Fibroblast of skin of left biceps (primary cell): Measurements from ENCODE around the gene MAPKAP1.
"Not testable (repeated sequence)": the region's sequence is repeated elsewhere in the genome, so short reads cannot be mapped to it uniquely, and the experiment has no call there.

Experiments used
- DNase-seq, 2 experiments: peaks; one replicate each; pipeline ENCODE4 v3.0.0-alpha.2; 2013; ENCODE audit warnings: low read depth in 2 of 2

The MAPKAP1 gene

GRCh38 chr9:125566051-125566450 lies 141.0 kb downstream of the MAPKAP1 start:
- DNase-seq, result not testable (repeated sequence)

GRCh38 chr9:125565126-125565525 lies 141.9 kb downstream of the MAPKAP1 start:
- DNase-seq, result no peak

DNA sequence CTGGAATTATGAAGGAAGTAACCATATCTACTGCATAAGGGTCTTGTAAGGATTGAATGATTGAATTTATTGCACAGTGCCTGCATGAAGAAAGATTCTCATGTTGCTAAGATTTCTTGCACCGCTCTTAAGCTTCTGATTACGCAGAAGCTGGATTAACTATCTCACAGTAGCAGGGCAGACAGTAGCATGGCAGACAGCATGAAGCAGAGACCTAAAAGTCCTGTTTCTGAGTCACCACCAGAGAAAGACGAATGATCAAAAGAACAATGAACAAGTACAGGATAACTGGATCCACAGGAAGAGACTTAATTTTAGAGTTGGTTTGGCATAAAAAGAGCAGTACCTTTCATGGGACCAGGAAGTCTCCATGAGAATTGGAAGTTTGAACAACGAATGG lies 142.4 kb downstream of the MAPKAP1 start:
- DNase-seq, result no peak

DNA sequence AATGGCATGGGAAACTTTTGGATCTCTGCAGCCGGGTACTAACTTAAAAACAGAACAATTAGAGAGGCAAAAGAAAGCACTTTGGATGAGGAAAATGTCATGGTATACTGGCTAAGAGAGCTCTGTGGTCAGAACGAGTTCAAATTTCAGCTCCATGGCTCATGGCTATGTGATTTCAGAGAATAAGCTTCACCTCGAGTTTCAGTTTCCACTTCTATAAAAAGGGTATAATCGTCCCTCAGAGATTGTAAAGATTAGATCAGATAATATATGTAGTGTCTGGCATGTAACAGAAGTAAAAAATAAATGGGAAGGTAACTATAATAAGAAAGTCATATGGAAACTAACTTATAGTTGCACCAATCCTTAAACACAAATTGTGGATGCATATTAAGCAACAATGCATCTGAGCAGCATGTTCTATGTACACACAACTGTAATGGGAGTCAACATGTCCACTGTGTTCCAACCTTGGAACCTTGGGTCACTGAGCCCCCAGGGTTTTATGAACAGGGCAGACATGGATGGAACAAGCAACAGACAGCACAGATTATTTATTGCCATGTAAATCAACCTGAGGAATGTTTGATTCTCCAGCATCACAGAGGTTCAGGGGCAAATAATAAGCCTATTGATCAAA lies 145.4 kb downstream of the MAPKAP1 start:
- DNase-seq, result no peak

GRCh38 chr9:125559894-125560293 lies 147.1 kb downstream of the MAPKAP1 start:
- DNase-seq, result no peak

DNA sequence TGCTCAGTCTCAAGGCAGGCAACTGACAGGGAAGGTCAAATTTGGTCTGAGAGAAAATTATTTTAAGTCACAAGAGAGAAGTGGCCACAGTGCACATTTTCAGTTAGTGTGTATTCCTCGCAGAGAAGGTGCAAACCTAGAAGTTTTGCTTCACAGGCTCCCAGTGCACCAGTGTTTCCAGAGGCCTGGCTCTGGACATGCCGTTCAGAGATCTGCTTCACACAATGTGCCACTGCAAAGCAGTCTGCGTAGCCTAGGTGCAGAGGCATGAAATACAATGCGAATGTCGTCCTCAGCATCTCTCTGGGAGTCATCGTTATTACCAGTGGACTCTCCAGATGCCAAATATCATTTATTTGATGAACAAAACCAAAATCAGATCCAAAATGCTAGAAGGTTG lies 147.8 kb downstream of the MAPKAP1 start:
- no peak for DNase-seq

GRCh38 chr9:125558453-125559092 lies 148.4 kb downstream of the MAPKAP1 start:
- peak in 1 of 2 experiments; percentile 48 for DNase-seq

- DNase-seq, result no peak
Observed at GRCh38 chr9:125556046-125556721, 150.8 kb downstream of the MAPKAP1 start.

GRCh38 chr9:125554726-125555125 lies 152.3 kb downstream of the MAPKAP1 start:
- DNase-seq, result no peak

DNA sequence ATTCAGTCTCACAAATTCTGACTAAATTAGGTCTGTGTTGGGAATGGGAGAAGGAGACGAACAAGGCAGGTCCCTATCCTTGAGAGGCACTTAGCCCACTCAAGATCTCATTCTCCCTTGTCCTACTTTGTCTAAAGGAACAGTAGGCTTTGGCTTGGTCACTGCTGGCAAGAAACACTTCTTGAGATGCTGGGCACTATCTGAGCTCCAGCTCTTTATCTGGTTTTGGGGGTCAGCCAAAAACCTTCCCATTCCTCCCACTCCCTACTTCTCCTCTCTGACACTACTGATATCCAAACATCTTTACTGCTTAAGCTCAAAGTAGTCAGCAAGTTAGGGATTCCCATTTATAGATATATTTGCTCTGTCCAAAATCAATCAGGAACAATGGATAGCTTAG lies 155.2 kb downstream of the MAPKAP1 start:
- DNase-seq, result no peak

GRCh38 chr9:125549891-125550885 lies 156.8 kb downstream of the MAPKAP1 start:
- DNase-seq, result peak in 1 of 2 experiments; percentile 41

GRCh38 chr9:125549465-125549871 lies 157.5 kb downstream of the MAPKAP1 start:
- no peak for DNase-seq

DNA sequence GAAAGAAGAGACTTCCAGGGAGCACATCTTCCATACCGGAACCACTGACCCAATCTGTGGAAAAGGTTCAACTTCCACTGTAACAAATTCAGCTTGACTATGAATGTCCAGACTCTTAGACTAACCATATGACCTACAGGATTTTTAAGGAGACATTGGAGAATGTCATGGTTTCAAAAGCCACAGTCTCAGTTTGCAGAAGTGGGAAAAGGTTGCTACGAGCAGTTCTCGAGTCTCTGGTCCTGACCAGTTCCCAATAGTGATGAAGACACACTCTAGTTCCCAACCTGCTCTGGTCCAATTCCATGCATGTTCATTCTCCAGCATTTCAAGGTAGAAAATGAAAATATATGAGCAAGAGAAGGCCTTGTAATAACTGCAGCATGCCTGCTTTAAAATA lies 158.0 kb downstream of the MAPKAP1 start:
- DNase-seq, result no peak

DNA sequence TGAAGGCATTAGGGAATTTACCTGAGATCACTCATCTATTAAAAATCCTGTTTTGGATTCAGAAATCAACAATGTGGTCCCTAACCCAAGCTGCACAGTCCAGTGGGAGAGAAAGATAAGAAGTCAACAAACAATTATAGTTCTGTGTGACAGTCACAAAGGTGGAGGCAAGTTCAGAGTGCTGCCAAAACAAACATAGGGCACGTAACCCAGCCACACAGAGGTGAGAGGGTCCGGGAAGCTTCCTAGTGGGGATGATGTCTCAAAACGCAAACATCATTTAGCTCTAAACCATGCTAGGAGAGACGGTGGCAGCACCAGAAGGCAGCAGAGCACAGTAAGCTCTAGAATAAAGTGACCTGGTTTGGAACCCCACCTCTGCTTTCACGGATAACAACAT lies 158.9 kb downstream of the MAPKAP1 start:
- DNase-seq, result no peak

- no peak for DNase-seq
Observed at GRCh38 chr9:125547368-125547767, 159.6 kb downstream of the MAPKAP1 start.

GRCh38 chr9:125545845-125546244 lies 161.2 kb downstream of the MAPKAP1 start:
- no peak for DNase-seq

- peak in 1 of 2 experiments; percentile 38 for DNase-seq
Observed at GRCh38 chr9:125544988-125545651, 161.9 kb downstream of the MAPKAP1 start.

- no peak for DNase-seq
Observed at GRCh38 chr9:125544484-125544883, 162.5 kb downstream of the MAPKAP1 start.

GRCh38 chr9:125541840-125542243 lies 165.2 kb downstream of the MAPKAP1 start:
- no peak for DNase-seq

DNA sequence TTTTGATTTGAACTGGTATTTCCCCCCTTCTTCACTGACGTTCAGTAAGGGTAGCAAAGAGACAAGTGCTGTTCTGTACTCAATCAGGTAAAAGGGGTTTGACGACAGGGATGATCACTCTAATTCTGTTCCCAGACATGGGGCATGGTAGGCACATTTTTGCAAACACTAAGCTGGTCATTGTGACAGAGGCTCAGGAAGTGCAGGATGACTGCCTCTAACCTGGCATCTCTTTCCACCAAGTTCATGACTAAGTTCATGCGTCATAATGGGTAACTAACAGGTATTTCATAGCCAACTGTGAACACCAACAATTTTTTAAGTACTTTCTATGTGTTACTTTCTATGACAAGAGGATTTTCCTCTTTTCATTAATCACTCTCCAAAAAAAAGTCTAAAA lies 166.5 kb downstream of the MAPKAP1 start:
- DNase-seq, result no peak

DNA sequence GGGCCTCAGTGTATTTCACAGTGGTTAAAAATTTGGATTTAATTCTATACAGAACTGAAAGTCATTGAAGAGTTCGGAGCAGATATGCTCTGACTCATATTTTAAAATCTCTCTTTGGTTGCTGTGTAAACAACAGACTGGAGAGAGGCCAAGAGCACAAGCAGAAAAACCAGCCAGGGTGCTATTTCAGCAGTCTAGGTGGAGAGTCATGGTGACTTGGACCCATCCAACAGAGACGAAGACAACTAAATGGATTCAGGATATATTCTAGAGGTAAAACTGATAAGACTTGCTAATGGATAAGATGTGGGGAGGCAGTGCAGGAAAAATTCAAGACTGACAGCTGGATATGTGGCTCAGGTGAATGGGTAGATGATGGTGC lies 168.9 kb downstream of the MAPKAP1 start:
- peak; percentile 74 to 75 for DNase-seq
